Measurements from ENCODE around the gene IFT43. TPM values are rescaled to one million over a fixed set of nuclear protein-coding genes. Genes with fewer than 3 reads are reported as not detected.

Gene IFT43
- total and polyA plus RNA-seq, 10 of the 15 experiments (the other 5 are each of a cell fraction or from before 2014, with no cell fraction given), result 8.2 to 24.8 (median 14.0) TPM

- ATAC-seq (no peak), DNase-seq (ENCODE audit: low read depth, low spot score) (no peak), FAIRE-seq (no peak)
- SMC1A ChIA-PET (ENCODE audit: uncharacterized antibody, unreplicated experiment), result interaction anchor here (1.0 to 2.6 kb wide), 3 partner anchors 10 to 386 kb away, joined by 3 to 15 read pairs (median 3); no protein-coding TSS in a partner anchor
- in situ Hi-C loops (cut with MboI), result no loop called here
- intact Hi-C loops (cut with micrococcal nuclease; ENCODE audit: unreplicated experiment), result no loop called here
- Histone ChIP-seq H3K9ac (ENCODE audit: control insufficient read depth, insufficient read depth, low read length) (no peak overlapping the region), H3K79me2 (ENCODE audit: control insufficient read depth, insufficient read depth, low read length) (no peaks in the 10 kb centered on the region), H3K4me1 (ENCODE audit: control insufficient read depth, insufficient read depth, low read length) (peaks cover 11% of the 10 kb centered on the region), H3K4me2 (ENCODE audit: control insufficient read depth, insufficient read depth) (no peak overlapping the region), H3K9me3 (replicated peaks; ENCODE audit: control insufficient read depth, insufficient read depth, low read length) (no peaks in the 10 kb centered on the region), H3K27ac (ENCODE audit: control insufficient read depth, insufficient read depth) (no peak overlapping the region), H3K4me3 (no peak overlapping the region), H2AFZ (ENCODE audit: control insufficient read depth, low read depth, low read length) (no peak overlapping the region), H3K27me3 (replicated peaks in 1 of 2; ENCODE audit: control insufficient read depth in 2 of 2, insufficient read depth in 2 of 2, low read length in 1 of 2) (no peaks in the 10 kb centered on the region), H3K36me3 (ENCODE audit: control insufficient read depth in 2 of 2, insufficient read depth in 2 of 2, low read length in 1 of 2) (no peaks in the 10 kb centered on the region), H4K20me1 (ENCODE audit: control insufficient read depth, insufficient read depth) (no peaks in the 10 kb centered on the region)
- CTCF ChIA-PET, result interaction anchor here (0.7 to 3.0 kb wide), 5 partner anchors 13 to 286 kb away, joined by 3 to 16 read pairs (median 10); partner anchors contain the start of gene TGFB3
- POLR2A ChIA-PET, result no interaction called here
- RAD21 ChIA-PET (ENCODE audit: unreplicated experiment), result interaction anchor here (1.0 to 2.0 kb wide), 2 partner anchors 11 to 286 kb away, joined by 3 to 6 read pairs; no protein-coding TSS in a partner anchor
- BruUV-seq (replicated peaks), result no TSS peak
- WGBS (ENCODE audit: insufficient coverage, insufficient replicate concordance, low lambda C conversion rate, missing lambda C conversion rate), result 95% methylated on average over 17 of the region's 17 CpGs
- TF ChIP-seq PML (IDR thresholded peaks at IDR 0.05; ENCODE audit: low read length), result no peak
- TF ChIP-seq RAD51 (IDR thresholded peaks at IDR 0.05), result no peak
- TF ChIP-seq STAT1 (conservative IDR thresholded peaks at IDR 0.05), result no peak
- TF ChIP-seq RAD21 (IDR thresholded peaks at IDR 0.05; ENCODE audit: insufficient read depth, low read depth, low read length), result no peak
- TF ChIP-seq E4F1 (IDR thresholded peaks at IDR 0.05; ENCODE audit: borderline replicate concordance, partially characterized antibody), result no peak
- no peak for TF ChIP-seq JUND (IDR thresholded peaks at IDR 0.05; ENCODE audit: low read depth, low read length)
- no peak for TF ChIP-seq PRDM15 (CRISPR knock-in tag; IDR thresholded peaks at IDR 0.05)
- no peak for TF ChIP-seq MYC (IDR thresholded peaks at IDR 0.05; ENCODE audit: insufficient read depth, insufficient read length, insufficient replicate concordance, low read length, severe bottlenecking)
- TF ChIP-seq SMAD5 (IDR thresholded peaks at IDR 0.05; ENCODE audit: low read depth), result no peak
- TF ChIP-seq MTA3 (IDR thresholded peaks at IDR 0.05; ENCODE audit: borderline replicate concordance, low read length), result no peak
- no peak for TF ChIP-seq HSF1 (IDR thresholded peaks at IDR 0.05; ENCODE audit: low read depth, low read length)
These were observed 9.9 kb downstream of the IFT43 start for GRCh38 chr14:75995372-75996041.
